Upper lobe of left lung (tissue), 4 donors: Measurements from ENCODE around the gene PTCHD1.

ENCODE experiments used
- CTCF ChIP-seq, 6 experiments: fragments of 450-650 bp in 4 of 6; fragments of 200-600 bp in 2 of 6; sonication (generic) in 2 of 6; IDR thresholded peaks; one replicate each; pipeline ENCODE4 v1.5.1; 2016 to 2019; ENCODE audit warnings: antibody characterized with exemption in 6 of 6
- POLR2AphosphoS5 ChIP-seq, 2 donors: sonication (generic); formaldehyde crosslinking; IDR thresholded peaks; one replicate each; pipeline ENCODE4 v1.5.1; 2017; ENCODE audit warnings: antibody characterized with exemption in 2 of 2

GRCh38 chrX:23392195-23392594 lies 57.5 kb downstream of the PTCHD1 start:
- TF ChIP-seq CTCF (IDR thresholded peaks at IDR 0.05), result no peak
- TF ChIP-seq POLR2AphosphoS5 (IDR thresholded peaks at IDR 0.05), result no peak
